Right kidney (tissue), 1 donor: ENCODE measurements around the gene KCTD15.
A peak's percentile ranks its signal among the peaks of the same experiment; 100 is the strongest.

Experiments
- DNase-seq: peaks from one replicate; pipeline ENCODE4 v3.0.0-alpha.2; 2016

KCTD15 gene

GRCh38 chr19:33795370-33796163 lies 1.1 kb upstream of the KCTD15 start:
- peak; percentile 95 for DNase-seq

GRCh38 chr19:33797802-33798671 lies 1.4 kb downstream of the KCTD15 start:
- peak; percentile 73 for DNase-seq

GRCh38 chr19:33798681-33799111 lies 2.0 kb downstream of the KCTD15 start:
- DNase-seq = no peak

- DNase-seq = no peak
Measured at GRCh38 chr19:33799476-33799875, 2.8 kb downstream of the KCTD15 start.

- DNase-seq = no peak
Measured at GRCh38 chr19:33800012-33800680, 3.5 kb downstream of the KCTD15 start.

DNA sequence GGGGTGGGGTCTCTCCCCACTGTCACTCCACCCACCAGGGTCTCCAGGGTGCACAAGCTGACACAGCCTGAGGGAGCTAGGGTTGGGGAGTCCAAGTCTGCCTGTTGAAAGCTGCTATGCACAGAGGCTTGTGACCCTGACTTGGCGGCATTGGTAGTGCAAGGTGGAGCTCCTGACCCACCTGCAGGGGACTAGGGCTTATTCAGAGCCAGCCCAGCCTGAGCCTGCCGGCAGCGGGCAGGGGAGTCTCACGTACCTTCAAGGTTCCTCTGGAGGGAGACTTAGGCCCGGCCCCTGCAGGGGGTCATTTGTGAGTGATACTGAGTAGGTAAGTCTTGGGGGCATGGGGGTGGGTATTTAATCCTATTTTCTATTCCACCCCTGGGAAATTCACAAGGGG lies 4.7 kb downstream of the KCTD15 start:
- no peak for DNase-seq

GRCh38 chr19:33802001-33802400 lies 5.3 kb downstream of the KCTD15 start:
- no peak for DNase-seq

GRCh38 chr19:33802801-33803200 lies 6.1 kb downstream of the KCTD15 start:
- DNase-seq = no peak

- DNase-seq = no peak
Measured at GRCh38 chr19:33803383-33803782, 6.7 kb downstream of the KCTD15 start.

- no peak for DNase-seq
Measured at GRCh38 chr19:33804021-33804799, 7.5 kb downstream of the KCTD15 start.

GRCh38 chr19:33805313-33805712 lies 8.6 kb downstream of the KCTD15 start:
- DNase-seq = no peak

GRCh38 chr19:33805840-33806433 lies 9.3 kb downstream of the KCTD15 start:
- no peak for DNase-seq

DNA sequence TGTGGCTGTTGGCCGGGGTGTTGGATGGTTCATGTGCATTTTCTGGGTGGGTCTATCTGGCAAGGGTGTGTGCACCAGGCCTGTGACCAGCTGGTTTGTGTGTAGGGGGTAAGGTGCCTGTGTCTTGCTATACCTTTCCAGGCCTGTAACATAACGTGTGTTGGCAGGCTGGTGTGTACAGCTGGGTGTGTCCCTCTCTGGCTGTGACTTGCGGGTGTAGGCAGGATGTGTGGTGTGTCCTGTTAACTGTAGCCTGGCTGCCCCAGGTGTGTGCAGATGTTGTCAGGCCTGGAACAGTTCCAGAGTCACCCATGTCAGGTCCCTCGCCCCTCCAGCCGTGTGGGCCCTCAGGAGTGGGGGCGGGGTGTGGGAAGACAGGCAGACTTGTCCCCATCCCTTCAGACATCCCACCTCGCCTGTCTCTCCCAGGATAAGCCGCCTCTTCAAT lies 9.8 kb downstream of the KCTD15 start:
- no peak for DNase-seq

DNA sequence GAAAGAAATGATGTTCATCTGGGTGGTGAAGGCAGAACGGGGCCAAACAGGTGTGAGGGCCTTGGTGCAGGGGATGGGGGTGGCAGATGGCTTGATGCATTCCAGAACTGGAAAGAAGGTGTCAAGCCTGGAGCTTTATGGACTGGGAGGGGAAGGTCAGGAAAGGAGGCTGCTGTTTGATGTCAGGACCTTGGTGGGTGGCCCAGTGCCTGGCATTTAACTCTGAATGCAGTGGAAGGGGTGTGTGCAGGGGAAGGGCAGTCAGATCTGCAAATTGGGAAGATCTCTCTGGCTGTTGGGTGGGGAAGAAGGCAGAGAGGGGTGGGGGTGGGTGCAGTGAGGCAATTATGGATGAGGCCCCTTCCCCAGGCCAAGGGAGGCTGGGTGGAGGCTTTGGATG lies 11.7 kb downstream of the KCTD15 start:
- no peak for DNase-seq

DNA sequence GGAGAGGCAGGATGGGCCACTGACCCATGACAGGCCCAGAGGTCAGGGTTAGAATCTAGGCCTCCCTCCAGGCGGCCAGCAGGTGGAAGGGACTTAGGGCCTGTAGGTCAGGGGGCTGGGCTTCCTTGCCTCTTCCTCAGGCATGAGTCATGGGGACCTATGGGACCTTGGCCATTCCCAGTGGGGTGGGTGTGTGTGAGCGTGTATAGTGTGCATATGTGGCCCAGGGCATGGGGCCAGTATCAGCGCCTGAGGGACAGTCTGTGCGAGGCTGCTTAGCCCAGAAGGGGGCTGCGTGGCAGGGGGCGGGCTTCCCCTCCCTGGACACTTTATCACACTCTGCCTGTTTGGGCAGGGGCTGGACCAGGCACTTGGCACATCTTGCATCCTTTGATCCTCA lies 13.3 kb downstream of the KCTD15 start:
- no peak for DNase-seq

GRCh38 chr19:33810821-33811220 lies 14.2 kb downstream of the KCTD15 start:
- DNase-seq = no peak

- no peak for DNase-seq
Measured at GRCh38 chr19:33811246-33811645, 14.6 kb downstream of the KCTD15 start.

GRCh38 chr19:33811736-33812387 lies 15.2 kb downstream of the KCTD15 start:
- no peak for DNase-seq

- no peak for DNase-seq
Measured at GRCh38 chr19:33812388-33813330, 16.0 kb downstream of the KCTD15 start.
